Measurements from ENCODE around the gene TP53INP2.

- no peak for TF ChIP-seq GATA2 (IDR thresholded peaks at IDR 0.05; ENCODE audit: low read depth, low read length)
- no peak for TF ChIP-seq GATA3 (IDR thresholded peaks at IDR 0.05; ENCODE audit: low read depth, low read length)
These were observed 2.2 kb downstream of the TP53INP2 start for GRCh38 chr20:34706302-34706875.
